ENCODE results near the gene FBXO15. TPM values are rescaled to one million over a fixed set of nuclear protein-coding genes. Genes with fewer than 3 reads are reported as not detected.
A peak's percentile ranks its signal among the peaks of the same experiment; 100 is the strongest.

FBXO15 gene
- total RNA-seq, 1 experiment from 2014 or later: 0.89 TPM

GRCh38 chr18:74063023-74063422, 84.6 kb downstream of the FBXO15 start:
- DNase-seq: peak; percentile 71
- Histone ChIP-seq H3K4me2 (ENCODE audit: low read depth, low read length, poor library complexity, severe bottlenecking) (no peak overlapping the region), H3K4me3 (ENCODE audit: low read length) (no peak overlapping the region), H3K27me3 (ENCODE audit: low read length) (no peaks in the 10 kb centered on the region), H2AFZ (ENCODE audit: low read length) (no peak overlapping the region), H3K27ac (ENCODE audit: low read length) (no peak overlapping the region), H4K20me1 (ENCODE audit: insufficient read depth, low read depth, low read length) (no peaks in the 10 kb centered on the region), H3K9me2 (replicated peaks; ENCODE audit: insufficient read depth, low read length) (no peaks in the 10 kb centered on the region), H3K36me3 (ENCODE audit: insufficient read depth, low read length) (no peaks in the 10 kb centered on the region), H3K79me2 (ENCODE audit: low read length) (no peaks in the 10 kb centered on the region), H3K4me1 (ENCODE audit: low read length) (peaks cover 28% of the 10 kb centered on the region), H3K9me3 (ENCODE audit: low read length) (no peaks in the 10 kb centered on the region), H3K9ac (ENCODE audit: low read length) (no peak overlapping the region)

GRCh38 chr18:74062037-74062436, 85.6 kb downstream of the FBXO15 start:
- Histone ChIP-seq H3K9me2 (replicated peaks; ENCODE audit: insufficient read depth, low read length) (no peaks in the 10 kb centered on the region), H4K20me1 (ENCODE audit: insufficient read depth, low read depth, low read length) (no peaks in the 10 kb centered on the region), H3K4me3 (ENCODE audit: low read length) (no peak overlapping the region), H3K36me3 (ENCODE audit: insufficient read depth, low read length) (no peaks in the 10 kb centered on the region), H3K9ac (ENCODE audit: low read length) (no peak overlapping the region), H3K27ac (ENCODE audit: low read length) (no peak overlapping the region), H3K27me3 (ENCODE audit: low read length) (no peaks in the 10 kb centered on the region), H3K4me2 (ENCODE audit: low read depth, low read length, poor library complexity, severe bottlenecking) (no peak overlapping the region), H3K79me2 (ENCODE audit: low read length) (no peaks in the 10 kb centered on the region), H2AFZ (ENCODE audit: low read length) (no peak overlapping the region), H3K4me1 (ENCODE audit: low read length) (peaks cover 28% of the 10 kb centered on the region), H3K9me3 (ENCODE audit: low read length) (no peaks in the 10 kb centered on the region)
- DNase-seq: no peak

- Histone ChIP-seq H3K9ac (ENCODE audit: low read length) (peak overlapping the region; percentile 40), H3K36me3 (ENCODE audit: insufficient read depth, low read length) (no peaks in the 10 kb centered on the region), H3K27me3 (ENCODE audit: low read length) (no peaks in the 10 kb centered on the region), H3K4me1 (ENCODE audit: low read length) (peaks cover 28% of the 10 kb centered on the region), H2AFZ (ENCODE audit: low read length) (0 out of 2 replicates have a peak overlapping the region, but pooled peaks have one; percentile 22), H3K4me2 (ENCODE audit: low read depth, low read length, poor library complexity, severe bottlenecking) (peak overlapping the region; percentile 52), H3K9me3 (ENCODE audit: low read length) (no peaks in the 10 kb centered on the region), H3K4me3 (ENCODE audit: low read length) (peak overlapping the region; percentile 23; the same call in 1 of the 2 replicates), H4K20me1 (ENCODE audit: insufficient read depth, low read depth, low read length) (no peaks in the 10 kb centered on the region), H3K79me2 (ENCODE audit: low read length) (no peaks in the 10 kb centered on the region), H3K27ac (ENCODE audit: low read length) (peak overlapping the region; percentile 63), H3K9me2 (replicated peaks; ENCODE audit: insufficient read depth, low read length) (no peaks in the 10 kb centered on the region)
- peak; percentile 78 for DNase-seq
Observed at GRCh38 chr18:74060579-74060978, 87.1 kb downstream of the FBXO15 start.

- H4K20me1 ChIP-seq (ENCODE audit: insufficient read depth, low read depth, low read length): no peaks in the 10 kb centered on the region
- H3K27ac ChIP-seq (ENCODE audit: low read length): no peak overlapping the region
- no peaks in the 10 kb centered on the region for H3K27me3 ChIP-seq (ENCODE audit: low read length)
- no peak overlapping the region for H3K4me3 ChIP-seq (ENCODE audit: low read length)
- no peaks in the 10 kb centered on the region for H3K9me2 ChIP-seq (replicated peaks; ENCODE audit: insufficient read depth, low read length)
- H3K4me2 ChIP-seq (ENCODE audit: low read depth, low read length, poor library complexity, severe bottlenecking): no peak overlapping the region
- H3K79me2 ChIP-seq (ENCODE audit: low read length): no peaks in the 10 kb centered on the region
- H3K9ac ChIP-seq (ENCODE audit: low read length): no peak overlapping the region
- no peaks in the 10 kb centered on the region for H3K4me1 ChIP-seq (ENCODE audit: low read length)
- no peaks in the 10 kb centered on the region for H3K36me3 ChIP-seq (ENCODE audit: insufficient read depth, low read length)
- no peaks in the 10 kb centered on the region for H3K9me3 ChIP-seq (ENCODE audit: low read length)
- DNase-seq: no peak
- H2AFZ ChIP-seq (ENCODE audit: low read length): no peak overlapping the region
Observed at GRCh38 chr18:74050807-74051206, 96.8 kb downstream of the FBXO15 start.

GRCh38 chr18:74040459-74041332, 106.9 kb downstream of the FBXO15 start:
- H2AFZ ChIP-seq (ENCODE audit: low read length): 0 out of 2 replicates have a peak overlapping the region, but pooled peaks have one; percentile 13
- no peaks in the 10 kb centered on the region for H3K27me3 ChIP-seq (ENCODE audit: low read length)
- H3K9me3 ChIP-seq (ENCODE audit: low read length): no peaks in the 10 kb centered on the region
- no peaks in the 10 kb centered on the region for H3K36me3 ChIP-seq (ENCODE audit: insufficient read depth, low read length)
- H3K79me2 ChIP-seq (ENCODE audit: low read length): no peaks in the 10 kb centered on the region
- peaks cover 12% of the 10 kb centered on the region for H3K4me1 ChIP-seq (ENCODE audit: low read length)
- H3K9me2 ChIP-seq (replicated peaks; ENCODE audit: insufficient read depth, low read length): no peaks in the 10 kb centered on the region
- H4K20me1 ChIP-seq (ENCODE audit: insufficient read depth, low read depth, low read length): no peaks in the 10 kb centered on the region
- H3K4me3 ChIP-seq (ENCODE audit: low read length): no peak overlapping the region
- DNase-seq: peak; percentile 88
- no peak overlapping the region for H3K27ac ChIP-seq (ENCODE audit: low read length)
- no peak overlapping the region for H3K9ac ChIP-seq (ENCODE audit: low read length)
- no peak overlapping the region for H3K4me2 ChIP-seq (ENCODE audit: low read depth, low read length, poor library complexity, severe bottlenecking)

GRCh38 chr18:74040008-74040407, 107.6 kb downstream of the FBXO15 start:
- H3K4me2 ChIP-seq (ENCODE audit: low read depth, low read length, poor library complexity, severe bottlenecking): no peak overlapping the region
- H3K36me3 ChIP-seq (ENCODE audit: insufficient read depth, low read length): no peaks in the 10 kb centered on the region
- H4K20me1 ChIP-seq (ENCODE audit: insufficient read depth, low read depth, low read length): no peaks in the 10 kb centered on the region
- H3K9ac ChIP-seq (ENCODE audit: low read length): no peak overlapping the region
- no peaks in the 10 kb centered on the region for H3K79me2 ChIP-seq (ENCODE audit: low read length)
- H3K9me3 ChIP-seq (ENCODE audit: low read length): no peaks in the 10 kb centered on the region
- no peaks in the 10 kb centered on the region for H3K27me3 ChIP-seq (ENCODE audit: low read length)
- H3K4me1 ChIP-seq (ENCODE audit: low read length): peaks cover 12% of the 10 kb centered on the region
- H3K4me3 ChIP-seq (ENCODE audit: low read length): no peak overlapping the region
- H2AFZ ChIP-seq (ENCODE audit: low read length): no peak overlapping the region
- H3K9me2 ChIP-seq (replicated peaks; ENCODE audit: insufficient read depth, low read length): no peaks in the 10 kb centered on the region
- DNase-seq: no peak
- no peak overlapping the region for H3K27ac ChIP-seq (ENCODE audit: low read length)

GRCh38 chr18:74029161-74029560, 118.5 kb downstream of the FBXO15 start:
- DNase-seq: no peak
- Histone ChIP-seq H3K4me3 (ENCODE audit: low read length) (no peak overlapping the region), H2AFZ (ENCODE audit: low read length) (no peak overlapping the region), H4K20me1 (ENCODE audit: insufficient read depth, low read depth, low read length) (no peaks in the 10 kb centered on the region), H3K36me3 (ENCODE audit: insufficient read depth, low read length) (no peaks in the 10 kb centered on the region), H3K4me2 (ENCODE audit: low read depth, low read length, poor library complexity, severe bottlenecking) (no peak overlapping the region), H3K9me3 (ENCODE audit: low read length) (no peaks in the 10 kb centered on the region), H3K9ac (ENCODE audit: low read length) (no peak overlapping the region), H3K9me2 (replicated peaks; ENCODE audit: insufficient read depth, low read length) (no peaks in the 10 kb centered on the region), H3K27me3 (ENCODE audit: low read length) (no peaks in the 10 kb centered on the region), H3K79me2 (ENCODE audit: low read length) (no peaks in the 10 kb centered on the region), H3K4me1 (ENCODE audit: low read length) (no peaks in the 10 kb centered on the region), H3K27ac (ENCODE audit: low read length) (no peak overlapping the region)

All from Karpas-422 (cell line).